Activated B cell treated with CpG ODN at 0.5 μM for 24 hours (primary cell): ENCODE results near the gene MGAT4B. TPM values are rescaled to one million over a fixed set of nuclear protein-coding genes. Genes with fewer than 3 reads are reported as not detected.

Experiments
- ATAC-seq: fragments of 200-7000 bp; cut with Tn5 transposase; one replicate; pipeline ENCODE4 v1.10.0; 2021; ENCODE audit warnings: low read depth, mild to moderate bottlenecking, moderate library complexity
- CTCF ChIA-PET: fragments of 350-600 bp; sonication (Branson Sonifier 250); formaldehyde crosslinking; loops from one replicate; lab custom pipeline; 2021; ENCODE audit warnings: antibody characterized with exemption; lab: Charles Lee
- POLR2A ChIA-PET: fragments of 350-600 bp; sonication (Branson Sonifier 250); formaldehyde crosslinking; loops from one replicate; lab custom pipeline; 2021; ENCODE audit warnings: antibody characterized with exemption; lab: Charles Lee
- DNase-seq: peaks from one replicate; pipeline ENCODE4 v3.0.0; 2022
- H3K27ac Mint-ChIP-seq: one replicate; pipeline ENCODE4 v1.8.0; 2020; ENCODE audit warnings: mixed read lengths
- H3K27me3 Mint-ChIP-seq: one replicate; pipeline ENCODE4 v1.8.0; 2021; ENCODE audit warnings: mixed read lengths
- H3K36me3 Mint-ChIP-seq: one replicate; pipeline ENCODE4 v1.8.0; 2021; ENCODE audit warnings: low read depth, mixed read lengths
- H3K4me1 Mint-ChIP-seq: one replicate; pipeline ENCODE4 v1.8.0; 2021; ENCODE audit warnings: mixed read lengths
- H3K4me3 Mint-ChIP-seq: one replicate; pipeline ENCODE4 v1.8.0; 2020; ENCODE audit warnings: mild to moderate bottlenecking, mixed read lengths
- H3K9me3 Mint-ChIP-seq: one replicate; pipeline ENCODE4 v1.8.0; 2020; ENCODE audit warnings: mixed read lengths
- intact Hi-C: fragments of 100-400 bp; cut with micrococcal nuclease; formaldehyde crosslinking; loops from one replicate; pipeline ENCODE4 v1.15.1; 2024
- total RNA-seq: library from RNA; stranded (reverse); gene quantifications from 2 replicates; pipeline ENCODE4 v1.2.3, GENCODE V29; 2022
- TF ChIP-seq, protein P1 (sequence below): fragments of 200-600 bp; IDR thresholded peaks from one replicate; pipeline ENCODE4 v1.8.0; 2022; ENCODE audit warnings: antibody characterized with exemption, mild to moderate bottlenecking

The MGAT4B gene
- total RNA-seq, 1 donor from 2014 or later: 85.3 TPM

GRCh38 chr5:179816796-179817469, 10.3 kb upstream of the MGAT4B start:
- Mint-ChIP-seq H3K4me3 (peak overlapping the region; percentile 56), H3K27ac (no peak overlapping the region), H3K9me3 (no peaks in the 10 kb centered on the region), H3K4me1 (peaks cover 42% of the 10 kb centered on the region), H3K27me3 (no peaks in the 10 kb centered on the region), H3K36me3 (peaks cover 16% of the 10 kb centered on the region)
- ATAC-seq (no peak), DNase-seq (no peak)
- ChIA-PET CTCF (no interaction called here), POLR2A (interaction anchor here (0.7 to 5.2 kb wide), 3 partner anchors 10 to 194 kb away, joined by 6 to 58 read pairs (median 6); partner anchors contain the start of gene MGAT4B)
- intact Hi-C loops: no loop called here
- TF ChIP-seq, protein P1, sequence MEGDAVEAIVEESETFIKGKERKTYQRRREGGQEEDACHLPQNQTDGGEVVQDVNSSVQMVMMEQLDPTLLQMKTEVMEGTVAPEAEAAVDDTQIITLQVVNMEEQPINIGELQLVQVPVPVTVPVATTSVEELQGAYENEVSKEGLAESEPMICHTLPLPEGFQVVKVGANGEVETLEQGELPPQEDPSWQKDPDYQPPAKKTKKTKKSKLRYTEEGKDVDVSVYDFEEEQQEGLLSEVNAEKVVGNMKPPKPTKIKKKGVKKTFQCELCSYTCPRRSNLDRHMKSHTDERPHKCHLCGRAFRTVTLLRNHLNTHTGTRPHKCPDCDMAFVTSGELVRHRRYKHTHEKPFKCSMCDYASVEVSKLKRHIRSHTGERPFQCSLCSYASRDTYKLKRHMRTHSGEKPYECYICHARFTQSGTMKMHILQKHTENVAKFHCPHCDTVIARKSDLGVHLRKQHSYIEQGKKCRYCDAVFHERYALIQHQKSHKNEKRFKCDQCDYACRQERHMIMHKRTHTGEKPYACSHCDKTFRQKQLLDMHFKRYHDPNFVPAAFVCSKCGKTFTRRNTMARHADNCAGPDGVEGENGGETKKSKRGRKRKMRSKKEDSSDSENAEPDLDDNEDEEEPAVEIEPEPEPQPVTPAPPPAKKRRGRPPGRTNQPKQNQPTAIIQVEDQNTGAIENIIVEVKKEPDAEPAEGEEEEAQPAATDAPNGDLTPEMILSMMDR: no peak

GRCh38 chr5:179816401-179816795, 9.7 kb upstream of the MGAT4B start:
- POLR2A ChIA-PET: interaction anchor here (5.2 kb wide), 1 partner anchor 10 kb away, joined by 58 read pairs; the partner anchor contains the start of gene MGAT4B
- DNase-seq (no peak), ATAC-seq (no peak)
- TF ChIP-seq, protein P1: no peak
- Mint-ChIP-seq H3K9me3 (no peaks in the 10 kb centered on the region), H3K4me3 (peak overlapping the region; percentile 38), H3K4me1 (peaks cover 38% of the 10 kb centered on the region), H3K36me3 (peaks cover 13% of the 10 kb centered on the region), H3K27me3 (no peaks in the 10 kb centered on the region), H3K27ac (no peak overlapping the region)
- intact Hi-C loops: no loop called here
- CTCF ChIA-PET: no interaction called here

GRCh38 chr5:179815491-179816249, 9.0 kb upstream of the MGAT4B start:
- Mint-ChIP-seq H3K9me3 (no peaks in the 10 kb centered on the region), H3K4me3 (peak overlapping the region; percentile 13), H3K36me3 (peaks cover 12% of the 10 kb centered on the region), H3K27ac (no peak overlapping the region), H3K4me1 (peaks cover 38% of the 10 kb centered on the region), H3K27me3 (no peaks in the 10 kb centered on the region)
- TF ChIP-seq, protein P1: no peak
- DNase-seq: no peak
- ChIA-PET CTCF (no interaction called here), POLR2A (interaction anchor here (5.2 kb wide), 1 partner anchor 9 kb away, joined by 58 read pairs; the partner anchor contains the start of gene MGAT4B)
- intact Hi-C loops: no loop called here
- no peak for ATAC-seq

- H3K4me1 Mint-ChIP-seq: peaks cover 25% of the 10 kb centered on the region
- CTCF ChIA-PET: interaction anchor here (1.4 kb wide), 1 partner anchor 12 kb away, joined by 4 read pairs; no protein-coding TSS in a partner anchor
- no peak for ATAC-seq
- no peak overlapping the region for H3K27ac Mint-ChIP-seq
- no peaks in the 10 kb centered on the region for H3K9me3 Mint-ChIP-seq
- DNase-seq: no peak
- no peak overlapping the region for H3K4me3 Mint-ChIP-seq
- intact Hi-C loops: no loop called here
- H3K36me3 Mint-ChIP-seq: peaks cover 12% of the 10 kb centered on the region
- H3K27me3 Mint-ChIP-seq: no peaks in the 10 kb centered on the region
- POLR2A ChIA-PET: interaction anchor here (0.5 kb wide), 1 partner anchor 84 kb away, joined by 7 read pairs; no protein-coding TSS in a partner anchor
- TF ChIP-seq, protein P1: no peak
These were observed 7.4 kb upstream of the MGAT4B start for GRCh38 chr5:179814090-179814489.
